GM04504 (cell line): ENCODE measurements around the gene GRIP2.

Source experiments
- DNase-seq: peaks from one replicate; pipeline ENCODE4 v3.0.0-alpha.2; 2012; ENCODE audit warnings: low read depth

GRIP2 gene

GRCh38 chr3:14561051-14561960 is 21.2 kb upstream of the GRIP2 start:
- DNase-seq: no peak

GRCh38 chr3:14560110-14560509 is 20.0 kb upstream of the GRIP2 start:
- DNase-seq: no peak

GRCh38 chr3:14558029-14558428 is 17.9 kb upstream of the GRIP2 start:
- no peak for DNase-seq

- DNase-seq: no peak
Observed at GRCh38 chr3:14555835-14556234, 15.7 kb upstream of the GRIP2 start.

- DNase-seq: no peak
Observed at GRCh38 chr3:14554715-14555114, 14.6 kb upstream of the GRIP2 start.

- no peak for DNase-seq
Observed at GRCh38 chr3:14553871-14554270, 13.7 kb upstream of the GRIP2 start.

- DNase-seq: no peak
Observed at GRCh38 chr3:14552717-14553116, 12.6 kb upstream of the GRIP2 start.

- DNase-seq: no peak
Observed at GRCh38 chr3:14552041-14552648, 12.0 kb upstream of the GRIP2 start.

- no peak for DNase-seq
Observed at GRCh38 chr3:14550651-14551611, 10.8 kb upstream of the GRIP2 start.

- DNase-seq: no peak
Observed at GRCh38 chr3:14550181-14550580, 10.0 kb upstream of the GRIP2 start.

- DNase-seq: no peak
Observed at GRCh38 chr3:14549256-14549919, 9.2 kb upstream of the GRIP2 start.

GRCh38 chr3:14548321-14548729 is 8.2 kb upstream of the GRIP2 start:
- DNase-seq: no peak

GRCh38 chr3:14547693-14548092 is 7.6 kb upstream of the GRIP2 start:
- no peak for DNase-seq

GRCh38 chr3:14546041-14546440 is 5.9 kb upstream of the GRIP2 start:
- no peak for DNase-seq

GRCh38 chr3:14545251-14545635 is 5.1 kb upstream of the GRIP2 start:
- DNase-seq: no peak

- DNase-seq: no peak
Observed at GRCh38 chr3:14544282-14545250, 4.4 kb upstream of the GRIP2 start.

- DNase-seq: no peak
Observed at GRCh38 chr3:14543446-14543845, 3.3 kb upstream of the GRIP2 start.

- DNase-seq: no peak
Observed at GRCh38 chr3:14542656-14543055, 2.5 kb upstream of the GRIP2 start.

- no peak for DNase-seq
Observed at GRCh38 chr3:14541646-14542045, 1.5 kb upstream of the GRIP2 start.

- no peak for DNase-seq
Observed at GRCh38 chr3:14540821-14541385, 761 bp upstream of the GRIP2 start.
